G401.6 (cell line): Measurements from ENCODE around the gene SELENOM.
"Not testable (repeated sequence)": the region's sequence is repeated elsewhere in the genome, so short reads cannot be mapped to it uniquely, and the experiment has no call there.

Experiments
- FAIRE-seq: peaks from 2 replicates; lab custom pipeline; 2012; peaks lifted over from hg19 to GRCh38; lab: Jason Lieb, UNC

The SELENOM gene

GRCh38 chr22:31105282-31105929 lies 2.0 kb downstream of the SELENOM start:
- FAIRE-seq: no peak

GRCh38 chr22:31104869-31105268 lies 2.5 kb downstream of the SELENOM start:
- FAIRE-seq: no peak

GRCh38 chr22:31103899-31104694 lies 3.3 kb downstream of the SELENOM start:
- no peak for FAIRE-seq

GRCh38 chr22:31103111-31103510 lies 4.3 kb downstream of the SELENOM start:
- FAIRE-seq: no peak

- FAIRE-seq: no peak
Observed at GRCh38 chr22:31102441-31103081, 4.8 kb downstream of the SELENOM start.

- no peak for FAIRE-seq
Observed at GRCh38 chr22:31100762-31101525, 6.4 kb downstream of the SELENOM start.

- FAIRE-seq: no peak
Observed at GRCh38 chr22:31099841-31100761, 7.3 kb downstream of the SELENOM start.

- no peak for FAIRE-seq
Observed at GRCh38 chr22:31099386-31099785, 8.0 kb downstream of the SELENOM start.

- no peak for FAIRE-seq
Observed at GRCh38 chr22:31098632-31099110, 8.7 kb downstream of the SELENOM start.

- FAIRE-seq: no peak
Observed at GRCh38 chr22:31097941-31098631, 9.3 kb downstream of the SELENOM start.

- not testable (repeated sequence) for FAIRE-seq
Observed at GRCh38 chr22:31097539-31097938, 9.8 kb downstream of the SELENOM start.

GRCh38 chr22:31096657-31097279 lies 10.6 kb downstream of the SELENOM start:
- FAIRE-seq: no peak

GRCh38 chr22:31095637-31096249 lies 11.6 kb downstream of the SELENOM start:
- no peak for FAIRE-seq

- no peak for FAIRE-seq
Observed at GRCh38 chr22:31094741-31095140, 12.6 kb downstream of the SELENOM start.

- no peak for FAIRE-seq
Observed at GRCh38 chr22:31094021-31094551, 13.3 kb downstream of the SELENOM start.

- FAIRE-seq: no peak
Observed at GRCh38 chr22:31093086-31093850, 14.1 kb downstream of the SELENOM start.

GRCh38 chr22:31092161-31092560 lies 15.2 kb downstream of the SELENOM start:
- FAIRE-seq: no peak

- no peak for FAIRE-seq
Observed at GRCh38 chr22:31091106-31091975, 16.0 kb downstream of the SELENOM start.
